HL-60 (cell line): ENCODE data around the gene PCDH15.

Experiments used
- DNase-seq, 2 experiments: peaks; one replicate each; pipeline ENCODE4 v3.0.0-alpha.2; 2010 to 2020; ENCODE audit warnings: low read depth in 1 of 2, low spot score in 1 of 2
- H3K27ac ChIP-seq: fragments of 250-450 bp; sonication (Bioruptor Pico); replicated peaks from 2 replicates; pipeline ENCODE4 v1.5.1; 2020; ENCODE audit warnings: mild to moderate bottlenecking, moderate library complexity
- H3K27me3 ChIP-seq: fragments of 250-450 bp; sonication (Bioruptor Pico); 2 replicates; pipeline ENCODE4 v1.5.1; 2021; ENCODE audit warnings: mild to moderate bottlenecking, moderate library complexity; ENCODE audit not compliant: insufficient read depth, poor library complexity, severe bottlenecking
- H3K4me3 ChIP-seq: replicated peaks from 2 replicates; pipeline ENCODE4 v1.5.1; 2011; ENCODE audit warnings: mild to moderate bottlenecking, control low read depth, low read length; ENCODE audit not compliant: insufficient read depth
- CTCF ChIP-seq: IDR thresholded peaks from one replicate; pipeline ENCODE4 v1.5.1; 2011; ENCODE audit warnings: low read length, control low read depth, inconsistent platforms; ENCODE audit not compliant: insufficient read depth
- GABPA ChIP-seq: IDR thresholded peaks from 2 replicates; pipeline ENCODE4 v1.6.1; 2012; ENCODE audit warnings: low read depth
- POLR2AphosphoS5 ChIP-seq: IDR thresholded peaks from 2 replicates; pipeline ENCODE4 v1.6.1; 2012; ENCODE audit warnings: low read depth
- REST ChIP-seq: IDR thresholded peaks from 2 replicates; pipeline ENCODE4 v1.6.1; 2012; ENCODE audit warnings: low read depth; ENCODE audit not compliant: insufficient replicate concordance
- SPI1 ChIP-seq: IDR thresholded peaks from 2 replicates; pipeline ENCODE4 v1.6.1; 2012; ENCODE audit warnings: low read depth, mild to moderate bottlenecking, borderline replicate concordance

PCDH15 gene

GRCh38 chr10:54622017-54622416 is 179.0 kb downstream of the PCDH15 start:
- Histone ChIP-seq H3K27me3 (no peaks in the 10 kb centered on the region), H3K27ac (no peak overlapping the region)

GRCh38 chr10:54620352-54620751 is 180.7 kb downstream of the PCDH15 start:
- Histone ChIP-seq H3K4me3 (no peak overlapping the region), H3K27me3 (no peaks in the 10 kb centered on the region), H3K27ac (no peak overlapping the region)
- DNase-seq: no peak
- TF ChIP-seq REST (no peak), CTCF (no peak), POLR2AphosphoS5 (no peak), SPI1 (no peak), GABPA (no peak)

More at GRCh38 chr10:54622017-54622416, 179.0 kb downstream of the PCDH15 start:
- no peak for DNase-seq
- TF ChIP-seq GABPA (no peak), POLR2AphosphoS5 (no peak), SPI1 (no peak), CTCF (no peak), REST (no peak)
- no peak overlapping the region for H3K4me3 ChIP-seq

- H3K27ac ChIP-seq: no peak overlapping the region
- TF ChIP-seq CTCF: no peak
- no peak for TF ChIP-seq POLR2AphosphoS5
- TF ChIP-seq REST: no peak
- no peak for TF ChIP-seq GABPA
- TF ChIP-seq SPI1: no peak
- H3K4me3 ChIP-seq: no peak overlapping the region
- H3K27me3 ChIP-seq: no peaks in the 10 kb centered on the region
- DNase-seq: no peak
Observed at GRCh38 chr10:54614072-54614471, 187.0 kb downstream of the PCDH15 start.
